ENCODE data around the gene SFXN5.

DNA sequence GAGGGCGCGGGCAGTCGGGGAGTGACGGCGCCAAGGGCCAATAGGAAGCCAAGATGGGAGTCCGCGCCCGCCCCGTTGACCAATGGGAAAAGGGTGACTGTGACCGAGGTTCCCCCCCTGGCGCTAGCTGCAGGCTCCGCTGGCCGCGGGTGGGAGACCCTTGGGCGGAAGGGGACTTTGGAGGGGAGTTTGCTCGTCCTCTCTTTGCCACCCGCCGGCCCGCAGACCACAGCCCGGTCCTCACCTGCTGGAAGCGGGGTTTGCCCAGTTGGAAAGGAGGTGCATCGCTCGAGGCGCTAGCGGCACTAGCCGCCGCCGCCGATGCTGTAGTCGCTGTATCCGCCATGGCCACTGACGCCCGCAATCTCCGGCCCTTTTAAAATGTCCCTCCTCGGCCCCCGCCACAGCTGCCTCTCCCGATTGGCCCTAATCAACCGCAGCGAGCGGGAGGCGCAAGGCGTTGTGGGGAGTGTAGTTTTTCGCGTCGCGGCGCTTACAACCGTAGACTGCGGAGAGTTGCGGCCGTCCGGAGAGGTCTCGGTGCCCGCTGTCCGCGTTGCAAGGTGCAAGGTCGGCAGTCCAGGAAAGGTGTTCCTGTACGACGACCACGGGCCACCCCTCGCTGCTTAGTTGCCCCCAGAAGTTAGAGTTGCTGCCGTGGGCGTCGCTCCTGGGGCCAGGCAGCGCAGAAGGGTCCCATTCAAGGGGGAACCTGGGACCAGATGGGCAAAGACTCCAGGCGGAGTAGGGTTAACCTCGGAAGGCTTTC, at the start of gene SFXN5:
- peak in 1 of 3 experiments; percentile 5 for TF ChIP-seq CTCF (optimal IDR thresholded peaks at IDR 0.05 in 1 of 3, IDR thresholded peaks at IDR 0.05 in 1 of 3, conservative IDR thresholded peaks at IDR 0.05 in 1 of 3; ENCODE audit: extremely low read depth in 1 of 3, insufficient read depth in 2 of 3, low read length in 3 of 3)
- TF ChIP-seq EZH2 (IDR thresholded peaks at IDR 0.05; ENCODE audit: low read length), result no peak
